SU-DHL-6 (cell line): Measurements from ENCODE around the gene ENOX1.

ENCODE experiments used
- H2AFZ ChIP-seq: fragments of 200-600 bp; sonication (generic); 2 replicates; pipeline ENCODE4 v1.6.1; 2014; ENCODE audit warnings: low read depth, mild to moderate bottlenecking, moderate library complexity, mixed read lengths, antibody characterized with exemption, low read length; ENCODE audit not compliant: severe bottlenecking
- H3F3A ChIP-seq: fragments of 200-600 bp; shearing (Covaris generic); 2 replicates; pipeline ENCODE4 v1.6.0; 2016; ENCODE audit warnings: antibody characterized with exemption, mild to moderate bottlenecking; ENCODE audit not compliant: insufficient read depth
- H3K27ac ChIP-seq: fragments of 200-600 bp; sonication (generic); 2 replicates; pipeline ENCODE4 v1.5.1; 2016; ENCODE audit warnings: low read depth, mild to moderate bottlenecking, low read length, moderate library complexity, mixed read lengths
- H3K27me3 ChIP-seq: fragments of 200-600 bp; sonication (generic), shearing (Covaris generic); 2 replicates; pipeline ENCODE4 v1.6.0; 2014; ENCODE audit warnings: mild to moderate bottlenecking, low read length
- H3K36me3 ChIP-seq: fragments of 200-600 bp; sonication (generic); 2 replicates; pipeline ENCODE4 v1.6.1; 2014; ENCODE audit warnings: mild to moderate bottlenecking, low read length, mixed read lengths
- H3K4me2 ChIP-seq: fragments of 300-600, 200-600 bp; shearing (Covaris generic), sonication (generic); 2 replicates; pipeline ENCODE4 v1.6.0; 2014; ENCODE audit warnings: low read length, low read depth, mild to moderate bottlenecking; ENCODE audit not compliant: poor library complexity, severe bottlenecking
- H3K4me3 ChIP-seq: fragments of 200-600 bp; sonication (generic); 2 replicates; pipeline ENCODE4 v1.5.1; 2014; ENCODE audit warnings: antibody characterized with exemption, low read length, mild to moderate bottlenecking, mixed read lengths; ENCODE audit not compliant: insufficient read depth, poor library complexity, severe bottlenecking
- H3K79me2 ChIP-seq: fragments of 200-600 bp; sonication (generic); 2 replicates; pipeline ENCODE4 v1.6.1; 2014; ENCODE audit warnings: mild to moderate bottlenecking, low read length, moderate library complexity; ENCODE audit not compliant: insufficient read depth
- H3K9ac ChIP-seq: fragments of 200-600 bp; sonication (generic); 2 replicates; pipeline ENCODE4 v1.7.0; 2014; ENCODE audit warnings: mild to moderate bottlenecking, low read length
- H3K9me2 ChIP-seq: fragments of 200-600 bp; sonication (generic); replicated peaks from 2 replicates; pipeline ENCODE4 v1.6.1; 2014; ENCODE audit warnings: low read length; ENCODE audit not compliant: insufficient read depth
- H3K9me3 ChIP-seq: fragments of 200-600 bp; sonication (generic); 2 replicates; pipeline ENCODE4 v1.6.1; 2014; ENCODE audit warnings: low read length, mixed read lengths; ENCODE audit not compliant: insufficient read depth
- H4K20me1 ChIP-seq: fragments of 200-600 bp; sonication (generic); 2 replicates; pipeline ENCODE4 v1.6.1; 2014; ENCODE audit warnings: low read depth, mild to moderate bottlenecking, antibody characterized with exemption, low read length, moderate library complexity, mixed read lengths
- EZH2phosphoT487 ChIP-seq: fragments of 200-600 bp; sonication (generic), shearing (Covaris generic); conservative IDR thresholded peaks from 2 replicates; pipeline ENCODE4 v1.6.1; 2018; ENCODE audit warnings: mild to moderate bottlenecking, antibody characterized with exemption, low read length, moderate library complexity, mixed read lengths
- TF ChIP-seq, protein P1 (sequence below): fragments of 200-600 bp; sonication (generic); IDR thresholded peaks from one replicate; pipeline ENCODE4 v1.5.1; 2017; ENCODE audit warnings: antibody characterized with exemption, mild to moderate bottlenecking, low read length, moderate library complexity; ENCODE audit not compliant: insufficient read depth, poor library complexity, severe bottlenecking

Gene ENOX1

DNA sequence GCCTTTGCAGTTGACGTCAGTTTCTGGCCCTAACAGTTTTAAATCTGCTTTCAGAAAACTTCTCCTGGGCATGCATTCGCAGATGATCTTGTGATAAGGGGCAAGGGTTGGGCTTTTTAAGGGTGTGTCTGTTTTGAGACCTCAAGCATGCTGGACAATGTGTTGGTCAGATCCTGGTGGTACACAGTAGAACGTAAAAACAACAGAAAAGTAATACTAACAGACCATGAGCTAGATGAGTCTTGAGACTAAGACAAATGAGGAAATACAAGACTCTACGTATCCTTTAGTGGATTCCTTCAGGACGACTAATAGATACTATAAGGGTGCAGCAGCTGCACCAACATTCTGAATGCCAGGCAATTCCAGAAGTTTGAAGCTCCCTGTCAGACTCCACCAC, 525.8 kb downstream of the ENOX1 start:
- no peaks in the 10 kb centered on the region for H3K36me3 ChIP-seq
- no peak for TF ChIP-seq EZH2phosphoT487
- TF ChIP-seq, protein P1, sequence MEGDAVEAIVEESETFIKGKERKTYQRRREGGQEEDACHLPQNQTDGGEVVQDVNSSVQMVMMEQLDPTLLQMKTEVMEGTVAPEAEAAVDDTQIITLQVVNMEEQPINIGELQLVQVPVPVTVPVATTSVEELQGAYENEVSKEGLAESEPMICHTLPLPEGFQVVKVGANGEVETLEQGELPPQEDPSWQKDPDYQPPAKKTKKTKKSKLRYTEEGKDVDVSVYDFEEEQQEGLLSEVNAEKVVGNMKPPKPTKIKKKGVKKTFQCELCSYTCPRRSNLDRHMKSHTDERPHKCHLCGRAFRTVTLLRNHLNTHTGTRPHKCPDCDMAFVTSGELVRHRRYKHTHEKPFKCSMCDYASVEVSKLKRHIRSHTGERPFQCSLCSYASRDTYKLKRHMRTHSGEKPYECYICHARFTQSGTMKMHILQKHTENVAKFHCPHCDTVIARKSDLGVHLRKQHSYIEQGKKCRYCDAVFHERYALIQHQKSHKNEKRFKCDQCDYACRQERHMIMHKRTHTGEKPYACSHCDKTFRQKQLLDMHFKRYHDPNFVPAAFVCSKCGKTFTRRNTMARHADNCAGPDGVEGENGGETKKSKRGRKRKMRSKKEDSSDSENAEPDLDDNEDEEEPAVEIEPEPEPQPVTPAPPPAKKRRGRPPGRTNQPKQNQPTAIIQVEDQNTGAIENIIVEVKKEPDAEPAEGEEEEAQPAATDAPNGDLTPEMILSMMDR, result no peak
- no peak overlapping the region for H2AFZ ChIP-seq
- H3K79me2 ChIP-seq, result no peaks in the 10 kb centered on the region
- no peak overlapping the region for H3K9ac ChIP-seq
- no peaks in the 10 kb centered on the region for H3K9me2 ChIP-seq
- H3K4me3 ChIP-seq, result no peak overlapping the region
- no peaks in the 10 kb centered on the region for H3K9me3 ChIP-seq
- no peaks in the 10 kb centered on the region for H4K20me1 ChIP-seq
- H3F3A ChIP-seq, result no peaks in the 10 kb centered on the region
- H3K27ac ChIP-seq, result no peak overlapping the region
- no peaks in the 10 kb centered on the region for H3K27me3 ChIP-seq
- H3K4me2 ChIP-seq, result no peak overlapping the region

DNA sequence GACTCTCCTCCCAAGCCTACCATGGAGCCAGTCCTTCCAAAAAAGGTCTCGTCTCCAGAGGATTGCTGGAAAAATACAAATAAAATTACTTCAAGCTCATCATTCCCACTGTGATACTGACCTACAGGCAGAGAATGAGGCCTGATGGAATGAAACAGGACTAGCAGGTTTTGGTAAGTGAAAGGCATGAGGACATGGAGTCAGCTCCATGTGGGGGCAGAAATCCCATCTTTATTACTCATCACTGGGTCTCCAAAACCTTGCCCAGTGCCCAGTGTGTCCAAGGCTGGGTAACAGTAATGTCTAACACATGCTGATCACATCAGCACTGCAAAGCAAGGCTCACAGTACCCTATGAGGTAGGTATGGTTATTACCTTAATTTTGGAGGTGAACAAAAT, 528.0 kb downstream of the ENOX1 start:
- Histone ChIP-seq H3K36me3 (no peaks in the 10 kb centered on the region), H3K27me3 (no peaks in the 10 kb centered on the region), H3K27ac (no peak overlapping the region), H3K9me2 (no peaks in the 10 kb centered on the region), H3F3A (no peaks in the 10 kb centered on the region), H3K4me2 (no peak overlapping the region), H3K4me3 (no peak overlapping the region), H4K20me1 (no peaks in the 10 kb centered on the region), H2AFZ (no peak overlapping the region), H3K9me3 (no peaks in the 10 kb centered on the region), H3K9ac (no peak overlapping the region), H3K79me2 (no peaks in the 10 kb centered on the region)
- no peak for TF ChIP-seq EZH2phosphoT487
- TF ChIP-seq, protein P1, result no peak

DNA sequence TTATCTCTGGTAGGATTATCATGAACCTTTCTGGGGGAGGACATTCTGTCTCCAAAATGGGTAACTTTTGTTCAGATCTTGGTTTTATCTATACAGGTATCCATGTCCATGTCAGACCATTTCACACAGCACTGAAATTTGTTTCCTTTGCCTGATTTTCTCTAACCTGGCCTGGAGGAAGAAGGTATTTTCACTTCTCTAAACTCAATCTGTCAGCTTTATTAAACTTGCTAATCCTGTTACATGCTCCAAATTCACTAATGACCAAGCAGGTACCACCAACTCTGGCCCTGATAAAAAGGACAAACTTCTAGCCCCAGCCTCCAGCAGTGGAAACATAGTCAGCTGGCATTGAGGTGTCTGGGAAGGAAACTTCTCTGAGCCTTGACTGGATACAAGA, 529.0 kb downstream of the ENOX1 start:
- Histone ChIP-seq H2AFZ (no peak overlapping the region), H3K27me3 (no peaks in the 10 kb centered on the region), H3K27ac (no peak overlapping the region), H3F3A (no peaks in the 10 kb centered on the region), H3K9ac (no peak overlapping the region), H3K4me2 (no peak overlapping the region), H3K79me2 (no peaks in the 10 kb centered on the region), H3K9me3 (no peaks in the 10 kb centered on the region), H3K9me2 (no peaks in the 10 kb centered on the region), H3K4me3 (no peak overlapping the region), H4K20me1 (no peaks in the 10 kb centered on the region), H3K36me3 (no peaks in the 10 kb centered on the region)
- TF ChIP-seq EZH2phosphoT487, result no peak
- TF ChIP-seq, protein P1, result no peak

- Histone ChIP-seq H3K79me2 (no peaks in the 10 kb centered on the region), H3K9ac (no peak overlapping the region), H2AFZ (no peak overlapping the region), H3K9me2 (no peaks in the 10 kb centered on the region), H4K20me1 (no peaks in the 10 kb centered on the region), H3F3A (no peaks in the 10 kb centered on the region), H3K4me3 (no peak overlapping the region), H3K9me3 (no peaks in the 10 kb centered on the region), H3K4me2 (no peak overlapping the region), H3K27ac (no peak overlapping the region), H3K36me3 (no peaks in the 10 kb centered on the region), H3K27me3 (no peaks in the 10 kb centered on the region)
- TF ChIP-seq EZH2phosphoT487, result no peak
- TF ChIP-seq, protein P1, result no peak
Observed at GRCh38 chr13:43251961-43252360, 534.8 kb downstream of the ENOX1 start.
